Frontal cortex (tissue), 4 donors: ENCODE results near the gene NYNRIN. TPM values are rescaled to one million over a fixed set of nuclear protein-coding genes. Genes with fewer than 3 reads are reported as not detected.
A peak's percentile ranks its signal among the peaks of the same experiment; 100 is the strongest.
"Not testable (repeated sequence)": the region's sequence is repeated elsewhere in the genome, so short reads cannot be mapped to it uniquely, and the experiment has no call there.

Experiments used
- DNase-seq, 2 donors: peaks; one replicate each; pipeline ENCODE4 v3.0.0; 2012; ENCODE audit warnings: low spot score in 2 of 2
- FAIRE-seq: peaks from 2 replicates; lab custom pipeline; 2012; peaks lifted over from hg19 to GRCh38; lab: Jason Lieb, UNC
- total RNA-seq: library from RNA; depleted of rRNA; stranded (reverse); fragments of >200 nt; gene quantifications from one replicate; pipeline ENCODE4 v1.2.3, GENCODE V29; 2014
- donor health status: control.
- donor health status: control.
- donor health status: control.

Gene NYNRIN
- 9.8 TPM for total RNA-seq

DNA sequence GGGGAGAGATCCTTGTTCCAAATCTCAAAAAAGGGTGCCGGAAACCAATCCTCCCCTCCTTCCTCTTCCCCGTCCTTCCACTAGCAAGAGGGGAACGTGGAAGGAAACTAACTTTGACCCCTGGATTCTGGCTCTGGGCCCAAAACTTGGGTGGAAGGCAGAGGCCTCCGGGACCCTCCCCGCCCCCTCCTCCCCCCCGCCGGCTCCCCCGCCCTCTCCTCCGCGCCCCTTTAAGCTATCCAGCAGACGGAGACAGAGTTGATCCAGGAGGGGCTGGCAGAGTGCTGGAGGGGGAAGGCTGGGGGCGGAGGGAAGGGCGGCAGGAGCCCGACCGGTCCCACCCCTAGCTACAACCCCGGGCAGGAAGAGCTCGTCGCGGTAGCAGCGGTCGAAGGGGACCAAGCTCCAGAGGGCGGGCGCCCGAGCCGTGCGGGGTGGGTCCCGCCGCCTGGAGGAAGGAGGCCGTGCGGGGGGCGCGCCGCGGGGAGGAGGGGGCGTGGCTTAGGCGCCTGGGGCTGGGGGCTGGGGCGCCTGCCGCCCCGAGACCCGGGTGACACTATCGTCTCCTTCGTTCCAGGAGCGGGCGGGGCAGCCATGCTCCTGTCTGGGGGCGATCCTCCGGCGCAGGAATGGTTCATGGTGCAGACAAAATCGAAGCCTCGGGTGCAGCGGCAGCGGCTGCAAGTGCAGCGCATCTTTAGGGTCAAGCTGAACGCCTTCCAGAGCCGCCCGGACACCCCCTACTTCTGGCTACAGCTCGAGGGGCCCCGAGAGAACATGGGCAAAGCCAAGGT is at the start of gene NYNRIN:
Gene NYNRIN, plus strand, starts transcription at position 351 of the 794 bp plus-strand sequence. Its CDS starts 244 bp downstream, at position 595.
- DNase-seq (peak; percentile 44 to 55), FAIRE-seq (no peak)

DNA sequence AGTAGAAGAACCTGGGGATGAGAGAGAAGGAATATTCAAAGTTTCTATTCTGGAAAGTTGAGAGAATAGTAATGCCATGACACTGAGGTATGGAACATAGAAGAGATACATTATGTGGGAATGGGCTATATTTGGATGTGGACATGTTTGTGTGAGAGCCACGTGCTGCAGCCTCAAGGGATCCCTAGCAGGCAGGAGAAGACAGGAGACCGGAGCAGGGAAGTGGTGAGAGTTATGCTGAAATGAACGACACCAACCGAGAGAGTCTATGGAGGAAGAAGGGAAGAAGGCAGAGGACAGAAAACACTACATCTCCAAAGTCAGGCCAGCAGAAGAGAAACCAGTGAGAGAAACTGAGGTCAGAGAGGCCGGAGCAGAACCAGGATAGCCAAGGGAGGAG is 49.1 kb upstream of the NYNRIN start:
- DNase-seq (no peak), FAIRE-seq (no peak)

DNA sequence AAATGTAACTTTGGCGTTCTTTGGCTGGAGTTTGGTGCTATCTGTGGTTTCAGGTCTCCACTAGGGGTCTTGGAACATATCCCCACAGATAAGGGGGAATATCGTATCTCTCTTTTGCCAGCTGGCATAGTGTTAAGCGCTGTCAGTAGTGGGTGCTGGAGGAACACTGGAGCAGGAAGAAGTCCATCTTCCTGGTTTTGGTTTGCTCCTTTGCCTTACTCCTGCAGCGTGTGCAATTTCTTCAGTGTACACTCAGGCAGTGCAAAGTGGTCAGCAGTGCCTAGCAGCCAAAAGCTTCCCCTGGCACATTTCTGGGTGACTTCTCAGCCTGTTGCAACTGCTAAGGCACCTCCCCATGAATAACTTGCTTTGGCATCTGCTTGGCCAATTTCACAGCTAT is 47.3 kb upstream of the NYNRIN start:
- no peak for DNase-seq

DNA sequence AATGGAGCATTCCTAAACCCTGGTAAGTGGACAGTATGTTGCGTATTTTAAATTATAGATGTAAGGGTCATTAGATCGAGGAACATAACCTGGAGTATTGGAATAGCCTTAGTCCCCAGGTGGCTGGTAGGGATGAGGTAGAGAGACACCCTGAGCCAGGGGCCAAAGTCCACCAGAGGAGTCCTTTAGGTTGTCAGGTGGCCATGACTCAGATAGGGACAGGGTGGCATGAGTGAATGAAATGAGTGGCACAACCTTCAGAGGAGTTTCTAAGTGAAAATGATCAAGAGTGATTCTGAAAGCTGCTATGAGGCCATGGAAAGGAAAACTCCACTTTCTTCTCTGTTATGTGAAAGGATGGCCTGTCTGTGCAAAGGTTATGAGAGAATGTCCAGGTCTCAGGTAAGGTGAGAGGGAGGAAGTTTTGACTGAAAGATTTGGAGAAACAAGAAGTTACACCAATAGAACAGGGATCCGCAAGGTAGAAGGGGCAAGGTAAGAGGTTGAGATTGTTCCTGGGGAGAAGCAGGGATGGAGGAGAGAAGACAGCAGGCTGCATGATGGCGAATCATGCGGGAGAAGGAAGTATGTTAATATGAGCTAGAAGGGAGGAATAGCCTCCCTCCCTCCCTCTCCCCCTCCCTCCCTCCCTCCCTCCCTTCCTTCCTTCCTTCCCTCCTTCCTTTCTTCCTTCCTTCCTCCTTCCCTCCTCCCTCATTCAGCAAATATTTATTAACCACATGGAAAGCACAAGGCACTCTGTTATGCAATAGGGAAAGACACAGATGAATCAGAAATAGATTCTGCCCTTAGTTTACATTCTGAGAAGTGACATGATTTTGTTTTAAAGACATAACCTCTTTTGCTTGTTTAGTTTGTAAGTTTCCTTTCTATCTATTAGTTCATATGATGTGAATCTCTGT is 45.0 kb upstream of the NYNRIN start:
- no peak for FAIRE-seq
- DNase-seq = no peak

More for the DNA sequence above, 47.3 kb upstream of the NYNRIN start:
- FAIRE-seq = no peak

DNA sequence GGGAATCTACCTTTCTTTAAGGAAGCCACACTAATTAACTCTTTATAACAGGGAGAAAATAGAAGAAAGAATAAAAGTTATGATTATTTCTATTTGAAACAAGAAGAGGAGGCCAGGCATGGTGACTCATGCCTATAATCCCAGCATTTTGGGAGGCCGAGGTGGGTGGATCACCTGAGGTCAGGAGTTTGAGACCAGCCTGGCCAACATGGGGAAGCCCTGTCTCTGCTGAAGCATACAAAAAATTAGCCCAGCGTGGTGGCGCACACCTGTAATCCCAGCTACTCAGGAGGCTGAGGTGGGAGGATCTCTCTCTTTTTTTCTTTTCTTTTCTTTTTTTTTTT is 44.3 kb upstream of the NYNRIN start:
- not testable (repeated sequence) for DNase-seq, FAIRE-seq

DNA sequence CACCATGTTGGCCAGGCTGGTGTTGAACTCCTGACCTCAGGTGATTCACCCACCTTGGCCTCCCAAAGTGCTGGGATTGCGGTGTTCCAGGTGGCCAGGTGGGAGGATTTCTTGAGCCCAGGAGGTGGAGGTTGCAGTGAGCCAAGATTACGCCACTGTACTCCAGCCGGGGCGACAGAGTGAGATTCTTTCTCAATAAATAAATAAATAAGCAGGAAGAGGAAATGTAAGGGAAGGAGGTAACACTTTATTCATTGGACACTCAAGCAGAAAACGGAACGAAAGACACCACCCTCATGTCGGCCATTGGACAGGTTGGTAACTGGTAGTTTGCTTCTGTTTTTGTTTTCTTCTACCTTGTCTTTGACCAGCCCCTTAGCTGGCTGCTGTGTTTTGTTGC is 43.8 kb upstream of the NYNRIN start:
- FAIRE-seq (no peak), DNase-seq (no peak)

DNA sequence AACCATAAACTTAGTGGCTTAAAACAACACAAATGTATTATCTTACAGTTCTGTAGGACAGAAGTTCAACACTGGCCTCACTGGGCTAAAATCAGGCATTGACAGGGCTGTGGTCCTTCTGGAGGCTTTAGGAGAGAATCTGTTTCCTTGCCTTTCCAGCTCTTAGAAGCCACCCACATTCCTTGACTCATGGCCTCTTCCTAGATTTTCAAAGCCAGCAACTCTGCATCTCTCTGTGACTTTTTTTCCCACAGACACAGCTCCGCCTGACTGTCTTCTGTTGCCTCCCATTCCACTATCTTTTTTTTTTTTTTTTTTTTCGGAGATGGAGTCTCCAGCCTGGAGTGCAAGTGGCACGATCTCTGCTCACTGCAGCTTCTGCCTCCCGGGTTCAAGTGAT is 42.6 kb upstream of the NYNRIN start:
- no peak for FAIRE-seq

DNA sequence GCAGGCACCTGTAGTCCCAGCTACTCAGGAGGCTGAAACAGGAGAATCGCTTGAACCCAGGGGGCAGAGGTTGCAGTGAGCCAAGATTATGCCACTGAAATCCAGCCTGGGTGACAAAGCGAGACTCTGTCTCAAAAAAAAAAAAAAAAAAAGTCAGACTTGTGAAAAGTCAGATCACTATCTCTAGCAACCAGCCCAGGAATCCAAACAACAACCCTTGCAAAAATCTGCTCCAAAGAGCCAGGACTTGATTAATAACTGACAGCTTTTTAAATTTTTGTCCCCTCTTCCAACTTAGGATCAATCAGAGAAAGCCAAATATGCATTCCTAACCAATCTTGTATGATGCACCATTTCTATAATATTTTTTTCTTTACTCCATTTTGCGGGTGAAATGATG is 38.5 kb upstream of the NYNRIN start:
- DNase-seq (no peak), FAIRE-seq (no peak)

More for the DNA sequence above, 42.6 kb upstream of the NYNRIN start:
- DNase-seq = no peak

DNA sequence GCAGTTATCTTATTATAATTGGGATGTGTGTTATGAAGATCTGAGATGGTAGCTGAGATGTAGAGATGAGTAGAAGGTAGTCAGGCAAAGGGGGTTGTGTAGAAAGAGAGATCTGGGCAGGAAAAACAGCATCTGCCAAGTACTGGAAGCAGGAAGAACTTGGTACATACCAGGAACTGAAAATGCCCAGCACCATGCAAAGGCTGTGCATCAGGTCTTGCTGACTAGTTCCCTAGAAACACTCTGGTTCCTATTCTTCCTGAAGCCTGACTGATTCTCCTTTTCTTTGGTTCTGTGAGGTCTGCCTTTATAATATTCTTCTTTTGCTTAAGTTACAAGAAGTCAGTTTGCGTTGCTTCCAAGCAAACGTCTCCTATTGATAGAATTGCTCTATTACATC is 37.5 kb upstream of the NYNRIN start:
- FAIRE-seq = no peak
- DNase-seq = no peak

DNA sequence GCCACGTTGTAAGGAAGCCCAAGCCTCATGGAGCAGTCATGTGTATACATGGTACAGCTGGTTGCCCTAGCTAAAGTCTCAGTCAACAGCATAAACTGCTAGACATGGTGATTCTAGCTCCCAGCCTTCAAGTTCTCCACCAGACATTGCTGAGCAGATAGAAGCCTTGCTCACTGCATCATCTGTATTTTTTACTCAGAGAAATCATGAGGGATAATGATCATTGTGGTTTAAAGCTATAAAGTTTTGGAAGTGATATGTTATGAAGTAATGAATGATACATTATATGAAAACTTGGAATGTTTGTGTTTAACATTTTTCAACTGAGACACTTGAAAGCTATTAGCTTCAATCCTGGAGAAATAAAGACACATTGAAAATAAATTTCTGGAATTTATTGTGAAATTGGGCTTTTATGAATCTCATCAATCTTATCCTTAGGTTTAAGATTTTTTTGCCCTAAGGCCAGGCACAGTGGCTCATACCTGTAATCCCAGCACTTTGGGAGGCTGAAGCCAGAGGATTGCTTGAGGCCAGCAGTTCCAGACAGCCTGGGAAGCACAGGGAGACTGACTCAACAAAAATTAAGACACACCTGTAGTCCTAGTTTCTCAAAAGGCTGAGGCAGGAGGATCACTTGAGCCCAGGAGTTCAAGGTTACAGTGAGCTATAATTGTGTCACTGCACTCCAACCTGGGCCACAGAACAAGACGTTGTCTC is 36.4 kb upstream of the NYNRIN start:
- no peak for FAIRE-seq
- DNase-seq = no peak

DNA sequence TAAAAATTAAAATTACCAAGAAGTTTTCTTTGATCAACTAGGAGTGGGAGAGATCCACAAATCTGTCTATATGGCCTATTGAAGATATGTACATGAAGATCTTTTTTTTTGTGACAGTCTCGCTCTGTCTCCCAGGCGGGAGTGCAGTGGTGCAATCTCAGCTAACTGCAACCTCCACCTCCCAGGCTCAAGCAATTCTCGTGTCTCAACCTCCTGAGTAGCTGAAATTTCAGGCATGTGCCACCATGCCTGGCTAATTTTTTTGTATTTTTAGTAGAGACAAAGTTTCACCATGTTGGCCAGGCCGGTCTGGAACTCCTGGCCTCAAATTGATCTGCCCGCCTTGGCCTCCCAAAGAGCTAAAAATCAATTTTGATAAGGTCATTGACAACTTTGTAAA is 35.4 kb upstream of the NYNRIN start:
- DNase-seq (no peak), FAIRE-seq (no peak)

DNA sequence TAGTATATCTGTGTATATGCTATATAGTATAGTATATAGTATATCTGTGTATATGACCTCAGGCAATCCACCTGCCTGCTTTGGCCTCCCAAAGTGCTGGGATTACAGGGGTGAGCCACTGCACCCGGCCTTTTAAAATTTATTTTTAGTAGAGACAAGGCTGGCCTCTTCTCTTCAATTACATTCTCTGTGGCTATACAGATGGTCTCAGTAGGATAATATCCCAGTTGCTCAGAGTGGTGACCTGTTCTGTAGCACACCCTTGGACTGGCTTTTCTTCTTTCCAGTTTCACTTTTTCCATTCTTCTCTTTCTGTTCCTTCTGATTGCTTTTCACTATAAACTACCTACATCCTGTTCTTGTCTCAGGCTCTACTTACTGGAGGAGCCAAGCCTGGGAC is 34.0 kb upstream of the NYNRIN start:
- no peak for DNase-seq
- FAIRE-seq = no peak

DNA sequence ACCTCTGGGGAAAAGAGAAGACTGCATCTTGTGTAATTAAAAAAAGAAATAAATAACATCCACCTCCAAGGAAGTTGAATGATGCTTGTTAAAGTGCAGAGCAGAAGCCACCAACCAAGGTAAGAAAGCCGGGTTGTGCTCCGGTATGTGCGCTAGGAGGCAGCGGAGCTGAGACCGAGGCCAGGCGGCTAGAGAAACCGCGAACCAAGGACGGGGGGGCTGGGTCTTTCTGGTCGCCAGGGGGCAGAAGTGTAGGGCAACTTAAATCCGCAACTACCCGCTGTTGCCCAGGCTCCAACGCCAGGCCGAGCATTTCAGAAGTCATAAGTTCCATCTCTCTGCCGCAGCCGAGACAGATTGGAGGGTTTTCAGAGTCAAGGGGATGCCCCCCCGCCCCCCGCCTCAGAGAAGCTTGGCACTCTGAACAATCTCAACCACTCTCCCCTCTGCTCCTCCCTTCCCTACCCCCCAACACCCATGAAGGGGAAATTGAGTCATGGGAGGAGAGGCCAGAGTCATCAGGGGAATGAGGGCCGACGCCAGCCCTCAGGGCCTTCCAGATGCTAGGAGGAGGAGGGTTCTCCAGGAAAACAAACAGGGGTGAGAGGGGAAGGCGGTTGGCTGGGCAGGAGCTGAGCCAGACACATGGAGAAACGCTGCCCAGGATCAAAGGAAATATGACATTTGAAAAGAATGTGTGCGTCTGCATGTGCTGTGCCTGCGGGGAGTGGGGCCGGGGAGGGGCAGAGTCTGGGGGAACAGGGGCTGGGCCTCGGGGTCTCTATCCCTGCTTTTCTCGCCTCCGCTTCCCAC is 33.0 kb upstream of the NYNRIN start:
- peak; percentile 43 to 49 for DNase-seq

DNA sequence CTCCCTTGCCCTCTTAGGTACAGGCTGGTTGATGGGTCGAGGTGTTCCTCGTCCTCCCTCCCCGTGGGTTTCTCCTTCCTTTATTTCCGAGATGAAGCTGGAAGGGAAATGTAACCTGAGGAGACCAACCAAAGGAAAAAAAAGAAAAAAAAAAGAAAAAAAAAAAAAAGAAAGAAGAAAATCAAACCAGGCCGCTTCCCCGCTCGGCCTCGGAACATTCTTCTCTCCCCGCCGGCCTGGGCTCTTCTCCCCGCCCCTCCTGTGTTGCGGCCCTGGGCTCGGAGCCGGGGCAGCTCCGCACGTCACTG is 32.4 kb upstream of the NYNRIN start:
- DNase-seq = no peak

More for the DNA sequence above, 33.0 kb upstream of the NYNRIN start:
- no peak for FAIRE-seq

DNA sequence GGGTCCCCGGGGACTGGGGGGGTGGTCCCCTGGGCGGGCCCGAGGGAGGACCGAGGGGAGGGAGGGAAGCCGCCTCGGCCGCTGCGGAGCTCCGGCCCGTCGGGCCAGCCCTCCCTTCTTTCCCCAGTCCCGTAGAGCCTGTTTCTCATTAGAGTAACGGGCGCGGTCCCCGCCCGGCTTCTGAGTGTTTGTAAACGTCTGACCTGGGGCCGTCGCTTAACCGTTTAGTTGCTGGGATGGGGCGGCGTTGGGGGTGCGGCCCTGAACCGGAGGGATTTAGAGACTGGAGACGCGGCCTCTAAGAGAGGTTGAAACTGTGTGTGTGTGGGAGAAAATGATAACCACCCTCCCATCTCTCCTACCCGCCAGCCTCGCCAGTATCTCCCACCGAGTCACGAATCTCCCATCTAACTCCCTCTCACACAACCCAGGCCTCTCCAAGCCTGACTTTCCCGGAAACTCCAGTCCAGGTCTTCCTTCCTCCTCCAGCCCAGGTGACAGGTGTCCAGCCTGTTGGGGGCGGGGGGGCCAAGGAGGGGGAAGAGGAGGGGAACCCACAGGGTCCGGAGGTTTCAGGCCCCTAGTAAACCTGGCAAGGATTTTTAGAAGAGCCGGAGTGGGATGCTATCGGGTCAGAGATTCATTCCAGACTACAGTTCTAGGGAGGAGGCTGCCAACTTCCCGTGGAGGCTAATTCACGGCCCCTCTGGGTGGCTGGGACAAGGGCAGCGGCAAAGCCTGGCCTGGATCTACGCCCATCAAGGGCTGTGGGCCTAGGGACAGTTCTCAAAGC is 31.9 kb upstream of the NYNRIN start:
- DNase-seq (peak; percentile 54 to 65), FAIRE-seq (no peak)

More for the DNA sequence above, 32.4 kb upstream of the NYNRIN start:
- FAIRE-seq = no peak

DNA sequence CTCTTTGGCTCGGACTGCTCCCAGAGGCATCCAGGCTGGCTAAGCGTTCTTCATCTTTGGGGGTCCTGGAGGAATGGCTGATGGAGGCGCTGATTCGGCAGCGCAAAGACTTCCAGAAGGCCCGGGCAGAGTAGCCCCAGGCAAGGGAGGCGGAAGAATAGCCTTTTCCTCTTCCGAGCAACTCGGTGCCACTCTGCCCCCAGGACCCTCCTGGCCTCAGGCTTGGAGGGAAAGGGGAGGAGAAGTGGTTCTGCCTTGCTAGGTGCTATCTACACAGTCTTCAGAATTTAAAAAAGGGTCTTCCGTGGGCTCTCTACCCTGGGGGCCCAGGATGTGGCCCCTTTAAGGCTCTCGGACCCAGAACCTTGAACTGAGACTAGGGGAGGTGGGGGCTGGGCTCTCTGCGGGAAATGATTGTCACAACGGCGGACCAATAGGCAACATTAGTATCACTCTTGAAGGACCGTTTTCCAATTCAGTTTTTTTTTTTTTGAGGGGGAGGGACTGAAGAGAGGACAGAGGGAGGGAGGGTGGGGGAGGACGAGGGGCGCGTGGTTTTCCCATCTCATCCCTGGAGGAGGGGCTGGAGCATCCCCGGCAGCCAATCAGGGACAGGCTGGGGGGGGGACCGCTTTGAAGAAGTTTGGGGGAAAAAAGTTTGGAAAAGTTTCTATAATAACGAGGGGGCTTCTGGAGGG is 31.1 kb upstream of the NYNRIN start, which contains the start of gene NFATC4:
Gene NFATC4, plus strand, starts transcription at position 671 of the 698 bp plus-strand sequence. CDS start 157 bp downstream, outside the sequence.
- FAIRE-seq (no peak), DNase-seq (peak; percentile 43 to 70)

DNA sequence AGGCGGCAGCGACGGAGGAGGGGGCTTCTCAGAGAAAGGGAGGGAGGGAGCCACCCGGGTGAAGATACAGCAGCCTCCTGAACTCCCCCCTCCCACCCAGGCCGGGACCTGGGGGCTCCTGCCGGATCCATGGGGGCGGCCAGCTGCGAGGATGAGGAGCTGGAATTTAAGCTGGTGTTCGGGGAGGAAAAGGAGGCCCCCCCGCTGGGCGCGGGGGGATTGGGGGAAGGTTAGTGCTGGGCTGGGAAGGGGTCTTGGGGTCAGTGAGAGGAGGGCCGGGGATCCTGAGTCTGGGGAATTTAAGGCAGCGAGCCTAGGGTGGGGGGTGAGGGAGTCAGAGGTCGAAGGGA is 30.6 kb upstream of the NYNRIN start:
- no peak for DNase-seq
- no peak for FAIRE-seq

DNA sequence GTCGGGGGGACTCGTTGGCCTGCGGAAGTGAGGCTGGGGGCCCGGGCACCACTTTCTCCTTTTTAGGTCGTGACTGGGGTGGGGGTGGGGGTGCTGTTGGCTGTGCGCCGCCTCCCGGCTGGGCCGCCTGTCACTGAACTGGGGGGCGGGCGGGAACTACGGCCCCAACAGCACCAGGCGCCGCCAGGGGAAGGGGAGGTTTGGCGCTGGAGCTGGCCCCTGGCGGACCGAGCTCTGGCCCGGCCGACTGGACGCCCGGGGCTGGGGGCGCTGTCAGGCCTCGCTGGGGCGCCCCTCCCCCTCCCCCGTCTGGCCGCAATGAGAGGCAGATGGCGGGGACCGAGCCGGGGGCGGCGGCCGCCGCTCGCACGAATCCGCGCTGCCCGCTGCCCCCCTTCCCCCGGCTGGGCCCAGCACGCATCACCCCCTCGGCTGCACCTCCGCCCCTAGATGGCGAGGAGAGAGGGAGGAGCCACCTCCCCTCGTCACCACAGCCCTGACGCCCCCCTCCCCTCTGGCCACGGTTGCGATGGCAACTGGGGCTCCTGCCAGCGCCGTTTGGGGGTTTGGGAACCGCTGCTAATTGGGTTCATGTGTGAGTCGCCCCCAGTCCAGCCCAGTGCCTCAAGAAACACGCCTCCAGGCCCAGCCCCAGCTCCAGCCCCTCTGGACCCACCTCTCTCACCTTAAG is 30.1 kb upstream of the NYNRIN start:
- DNase-seq (peak; percentile 44 to 84), FAIRE-seq (no peak)
